ENCODE results near the gene TNS1.

Gene TNS1

DNA sequence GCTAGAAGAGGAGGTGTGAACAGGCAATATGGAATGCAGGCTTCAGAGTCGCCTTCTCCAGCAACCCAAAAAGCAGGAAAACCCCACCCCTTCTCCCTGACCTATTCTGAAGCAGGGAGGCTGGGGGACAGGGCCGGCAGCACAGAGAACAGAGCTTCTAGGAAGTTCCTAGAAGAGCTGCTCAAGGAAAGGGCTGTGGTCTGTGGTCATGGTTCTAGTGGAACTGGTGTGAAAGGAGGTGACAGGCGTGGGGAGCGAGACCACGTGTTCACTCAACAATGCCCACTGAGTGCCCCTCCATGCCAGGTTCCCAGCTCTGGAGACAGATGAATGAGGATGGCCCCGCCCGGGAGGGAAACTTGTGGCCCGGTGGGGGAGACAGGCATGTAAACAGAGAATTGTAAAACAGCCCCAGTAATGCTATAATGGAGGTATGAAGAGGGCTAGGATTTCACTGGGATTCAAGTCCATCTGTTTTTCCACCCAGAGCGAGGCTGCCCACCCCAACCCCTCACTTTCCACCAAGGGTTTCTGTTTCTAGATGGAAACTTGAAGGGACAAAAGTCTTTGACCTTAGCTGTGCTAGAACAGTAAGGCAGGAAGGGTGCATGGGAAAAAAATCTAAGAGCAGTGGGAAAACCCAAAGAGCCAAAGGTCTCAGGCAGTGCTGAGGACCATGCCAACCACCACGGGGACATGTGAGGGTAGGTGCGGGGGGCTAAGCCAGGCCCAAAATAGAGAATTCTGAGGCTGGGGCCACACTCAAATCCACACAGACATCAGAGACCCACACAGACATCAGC lies 71.8 kb downstream of the TNS1 start:
- DNase-seq (ENCODE audit: low read depth): no peak

DNA sequence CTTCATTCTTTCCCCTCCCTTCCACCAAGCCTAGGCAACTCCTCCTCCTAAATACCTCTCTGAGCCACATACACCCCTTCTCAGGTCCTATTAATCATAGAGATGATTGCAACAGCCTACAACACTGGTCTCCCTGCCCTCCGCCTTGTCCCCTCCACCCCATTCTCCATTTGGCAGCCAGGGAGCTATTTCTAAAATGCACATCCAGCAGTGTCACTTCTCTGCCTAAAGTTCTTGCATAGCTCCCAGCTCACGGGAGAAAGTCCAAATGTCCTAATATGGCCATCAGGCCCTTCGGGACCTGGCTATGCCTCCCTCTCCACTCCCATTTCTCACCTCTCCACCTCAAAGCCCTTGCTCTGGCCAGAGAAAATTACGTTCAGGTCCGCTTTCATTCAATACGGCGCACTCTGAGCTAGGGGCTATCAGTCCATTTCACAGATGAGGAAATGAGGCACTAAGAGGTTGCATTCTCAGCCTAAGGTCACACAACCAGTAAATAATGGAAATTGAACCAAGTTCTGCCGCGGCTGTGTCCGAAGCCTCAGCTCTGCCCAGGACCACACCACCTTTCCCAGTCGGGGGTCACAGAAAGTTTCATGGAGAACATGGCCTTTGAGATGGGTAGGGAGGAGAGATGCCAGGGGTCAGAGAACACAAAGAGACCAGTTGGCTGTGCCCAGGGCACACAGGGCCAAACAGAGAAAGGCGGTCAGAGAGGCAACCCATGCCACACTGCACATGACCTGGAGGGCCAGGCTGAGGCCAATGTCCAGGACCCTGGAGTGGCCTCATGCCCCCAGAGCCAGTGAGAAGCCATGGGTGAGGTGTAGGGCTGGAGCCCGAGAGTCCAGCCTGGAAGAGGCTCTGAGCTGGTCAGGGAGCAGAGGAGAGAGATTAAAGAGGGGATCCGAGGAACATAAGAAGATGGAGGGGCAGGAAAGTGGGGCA lies 72.8 kb downstream of the TNS1 start:
- DNase-seq (ENCODE audit: low read depth): peak; percentile 83

DNA sequence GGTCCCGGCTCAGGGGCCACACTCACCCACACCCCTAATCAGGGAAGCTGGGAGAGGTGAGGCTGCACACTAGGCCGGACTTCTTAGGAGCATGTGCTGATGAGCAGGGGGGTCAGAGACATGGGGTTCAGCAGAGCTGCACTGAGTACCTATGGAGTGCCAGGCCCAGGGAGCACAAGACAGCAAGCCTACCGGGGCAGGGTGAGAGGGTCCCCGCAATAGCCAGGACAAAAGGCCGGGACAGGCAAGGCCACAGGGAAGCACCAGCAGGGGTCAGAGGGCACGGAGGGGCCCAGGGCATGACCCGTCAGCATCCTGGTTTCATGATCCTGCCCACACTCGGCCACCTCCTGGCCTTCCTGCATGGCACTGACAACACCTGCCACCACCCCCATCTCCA lies 73.5 kb downstream of the TNS1 start:
- no peak for DNase-seq (ENCODE audit: low read depth)

DNA sequence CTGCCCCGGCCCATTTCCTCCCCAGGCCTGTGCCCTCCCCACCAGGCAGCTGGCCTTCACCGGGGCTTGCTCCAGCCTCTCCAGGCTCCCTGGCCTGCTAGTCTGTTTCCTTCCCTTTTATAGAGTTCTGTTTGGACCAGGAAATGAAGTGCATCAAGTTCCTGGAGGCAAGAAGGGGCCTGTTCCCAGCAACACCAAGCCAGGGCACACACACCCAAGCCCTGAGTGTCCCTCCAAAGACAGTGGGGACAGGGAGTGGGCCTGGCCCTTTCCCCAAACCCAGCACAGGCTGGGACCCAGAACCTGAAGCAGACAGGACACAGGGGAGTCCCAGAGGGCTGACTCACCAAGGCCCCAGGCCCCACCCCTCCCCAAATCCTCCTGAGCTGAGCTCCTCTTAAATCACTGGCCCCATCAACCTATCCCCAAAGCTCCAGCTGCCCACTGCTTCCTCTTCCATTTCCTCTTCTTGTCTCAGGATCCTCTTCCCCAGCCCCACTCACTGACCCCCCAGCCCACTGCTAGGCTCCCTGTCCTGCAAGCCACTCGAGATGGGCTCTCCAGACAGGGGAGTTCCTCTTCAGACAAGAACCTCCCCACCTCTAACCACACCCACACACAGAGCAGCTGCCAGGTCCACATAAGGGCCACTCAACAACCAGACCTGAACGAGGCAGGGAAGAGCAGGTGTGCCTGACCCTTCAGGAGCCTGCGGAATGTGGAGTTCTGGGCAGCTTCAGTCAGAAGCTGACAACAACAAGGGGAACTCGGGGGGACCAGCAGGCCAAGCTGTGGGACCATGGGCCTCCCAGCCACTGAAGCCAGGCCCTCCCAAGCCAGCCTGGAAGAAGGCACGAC lies 74.2 kb downstream of the TNS1 start:
- DNase-seq (ENCODE audit: low read depth): no peak

- DNase-seq (ENCODE audit: low read depth): no peak
Observed at GRCh38 chr2:217927601-217928323, 75.0 kb downstream of the TNS1 start.

GRCh38 chr2:217926801-217927200 lies 76.0 kb downstream of the TNS1 start:
- no peak for DNase-seq (ENCODE audit: low read depth)

DNA sequence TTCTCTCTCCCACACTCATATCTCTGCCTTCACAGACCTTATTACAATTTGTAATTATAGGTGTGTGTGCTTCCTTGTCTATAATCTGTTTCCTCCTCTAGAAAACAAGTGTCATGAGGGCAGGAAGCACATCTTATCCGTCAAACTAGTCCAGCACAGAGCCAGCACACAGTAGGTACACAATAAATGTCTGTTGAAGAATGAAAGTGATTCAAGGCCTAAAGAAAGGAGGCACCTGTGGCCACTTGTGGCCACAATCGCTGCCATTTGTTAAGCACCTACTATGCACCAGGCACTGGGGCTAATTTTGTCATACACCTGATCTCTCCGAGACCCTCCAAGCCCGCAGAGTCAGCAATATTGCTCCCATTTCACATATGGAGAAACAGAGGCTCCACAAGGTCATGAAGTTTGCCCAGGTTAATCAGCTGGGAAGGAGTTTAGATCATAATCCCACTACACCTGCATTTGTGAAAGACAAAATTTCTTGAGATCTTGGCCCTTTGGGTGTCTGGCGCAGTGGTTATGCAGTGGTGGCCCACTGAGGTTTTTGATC lies 78.4 kb downstream of the TNS1 start:
- no peak for DNase-seq (ENCODE audit: low read depth)

GRCh38 chr2:217923007-217923686 lies 79.6 kb downstream of the TNS1 start:
- no peak for DNase-seq (ENCODE audit: low read depth)

DNA sequence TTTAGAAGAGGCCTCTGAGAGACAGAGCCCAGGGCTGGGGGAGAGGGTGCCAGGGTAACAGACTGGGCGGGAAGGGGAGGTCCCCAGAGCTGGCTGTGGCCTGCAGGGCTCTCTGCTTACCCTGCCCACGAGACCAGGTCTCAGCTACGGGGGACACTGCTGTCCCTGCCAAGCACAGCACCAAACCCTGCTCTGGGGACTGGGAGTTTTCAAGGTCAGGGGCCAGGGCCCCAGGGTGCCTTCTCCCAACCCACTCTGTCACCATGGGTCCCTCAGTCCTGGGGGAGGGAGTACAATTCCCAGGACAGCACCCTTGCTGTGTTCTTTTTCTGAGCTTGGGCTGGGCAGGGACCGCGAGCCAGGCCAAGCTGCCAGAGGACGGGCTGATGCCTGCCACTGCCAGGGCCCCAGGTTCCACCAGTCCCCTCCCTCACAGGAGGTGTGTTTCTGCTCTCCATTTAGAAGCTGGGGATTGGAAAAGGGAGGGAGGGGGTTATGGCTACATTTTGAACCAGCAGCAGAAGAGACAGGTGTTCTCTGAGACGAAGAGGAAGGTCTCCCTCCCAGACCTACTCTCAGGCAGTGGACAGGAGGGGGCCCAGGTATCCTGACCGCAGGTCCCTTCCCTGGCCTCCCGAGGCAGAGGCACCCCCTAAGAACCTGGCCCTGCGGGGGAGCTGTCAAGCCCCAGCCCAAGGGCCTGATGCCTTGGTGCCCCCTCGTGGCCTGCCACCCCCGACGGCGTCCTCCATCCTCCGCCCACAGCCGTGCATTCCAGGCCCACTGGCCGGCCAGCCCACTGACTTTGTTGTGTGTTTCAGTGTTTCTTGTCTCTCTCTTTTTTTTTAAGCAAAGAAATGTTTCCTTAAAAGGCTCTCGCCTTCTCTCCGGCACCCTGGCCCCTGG lies 80.4 kb downstream of the TNS1 start:
- DNase-seq (ENCODE audit: low read depth): no peak

GRCh38 chr2:217920879-217921603 lies 81.8 kb downstream of the TNS1 start:
- no peak for DNase-seq (ENCODE audit: low read depth)

- no peak for DNase-seq (ENCODE audit: low read depth)
Observed at GRCh38 chr2:217919781-217920351, 82.9 kb downstream of the TNS1 start.

GRCh38 chr2:217919204-217919603 lies 83.6 kb downstream of the TNS1 start:
- no peak for DNase-seq (ENCODE audit: low read depth)

DNA sequence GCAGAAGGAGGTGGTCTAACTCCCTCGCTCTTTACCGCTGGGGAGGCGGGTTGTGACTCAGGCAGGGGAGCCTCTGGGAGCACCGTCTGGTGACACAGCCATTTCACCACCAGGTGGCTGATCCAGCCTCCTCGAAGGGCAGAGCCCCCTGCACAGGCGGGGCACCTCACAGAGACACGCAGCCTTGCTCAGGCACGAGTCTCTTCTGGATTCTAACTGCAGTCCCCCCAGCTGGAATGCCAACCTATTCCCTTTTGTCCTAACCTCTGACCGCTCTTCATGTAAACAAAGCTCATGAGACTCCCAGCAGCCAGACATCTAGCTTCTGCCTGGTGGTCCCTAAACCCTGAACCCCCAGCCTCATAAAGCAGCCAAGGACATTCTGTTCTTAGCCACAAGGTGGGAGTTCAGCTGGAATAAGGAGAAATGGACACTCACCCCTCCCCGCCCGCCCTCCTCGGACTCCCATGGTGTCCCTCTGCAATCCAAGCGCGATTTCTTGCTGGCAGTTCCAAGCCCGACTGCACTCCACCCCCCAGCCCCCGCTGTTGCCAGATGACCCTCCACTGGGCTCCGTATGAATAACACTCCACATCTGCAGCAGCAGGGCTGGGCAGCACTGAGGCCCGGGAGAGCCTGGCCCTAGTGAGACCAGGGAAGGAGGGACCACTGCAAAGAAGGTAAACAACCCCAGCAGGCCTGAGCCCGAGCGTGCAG lies 84.3 kb downstream of the TNS1 start:
- DNase-seq (ENCODE audit: low read depth): no peak

- no peak for DNase-seq (ENCODE audit: low read depth)
Observed at GRCh38 chr2:217916504-217917254, 86.1 kb downstream of the TNS1 start.

DNA sequence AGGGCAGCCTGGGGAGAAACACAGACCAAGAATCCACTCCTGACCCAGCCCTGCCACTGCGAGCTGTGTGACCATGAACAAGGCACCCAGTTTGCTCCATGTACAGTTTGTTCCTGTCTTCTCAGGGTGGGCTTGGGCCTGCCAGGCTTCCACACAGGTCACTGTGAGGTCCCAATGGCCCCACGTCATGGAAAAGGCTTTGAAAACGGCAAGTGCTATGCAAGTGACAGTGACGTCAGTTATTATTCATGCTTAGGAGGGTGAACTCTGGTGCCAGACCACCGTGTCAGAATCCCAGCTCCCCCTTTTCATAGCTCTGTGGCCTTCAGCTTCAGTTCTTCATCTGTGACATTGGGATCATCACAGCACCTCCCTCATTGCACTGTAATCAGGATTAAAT lies 87.1 kb downstream of the TNS1 start:
- no peak for DNase-seq (ENCODE audit: low read depth)

- no peak for DNase-seq (ENCODE audit: low read depth)
Observed at GRCh38 chr2:217914878-217915277, 87.9 kb downstream of the TNS1 start.

GRCh38 chr2:217914078-217914477 lies 88.7 kb downstream of the TNS1 start:
- no peak for DNase-seq (ENCODE audit: low read depth)

Measured in GM04503 (cell line).